Measurements from ENCODE around the gene GIT2. TPM values are rescaled to one million over a fixed set of nuclear protein-coding genes. Genes with fewer than 3 reads are reported as not detected.

Gene GIT2
- total RNA-seq, 1 donor from 2014 or later = 38.4 TPM

GRCh38 chr12:110035534-110036104 is 39.5 kb upstream of the GIT2 start:
- Mint-ChIP-seq H3K27me3 (no peaks in the 10 kb centered on the region), H3K4me3 (no peak overlapping the region), H3K4me1 (ENCODE audit: unreplicated experiment) (peaks cover 12% of the 10 kb centered on the region), H3K9me3 (no peaks in the 10 kb centered on the region), H3K27ac (no peak overlapping the region), H3K36me3 (peaks cover 33% of the 10 kb centered on the region)
- DNase-seq (ENCODE audit: extremely low spot score, unreplicated experiment) = no peak
- no peak for TF ChIP-seq CTCF (conservative IDR thresholded peaks at IDR 0.05)

GRCh38 chr12:110033888-110034287 is 37.7 kb upstream of the GIT2 start:
- H3K27ac Mint-ChIP-seq = no peak overlapping the region
- peaks cover 4% of the 10 kb centered on the region for H3K4me1 Mint-ChIP-seq (ENCODE audit: unreplicated experiment)
- peaks cover 39% of the 10 kb centered on the region for H3K36me3 Mint-ChIP-seq
- DNase-seq (ENCODE audit: extremely low spot score, unreplicated experiment) = no peak
- no peaks in the 10 kb centered on the region for H3K27me3 Mint-ChIP-seq
- no peaks in the 10 kb centered on the region for H3K9me3 Mint-ChIP-seq
- H3K4me3 Mint-ChIP-seq = no peak overlapping the region
- no peak for TF ChIP-seq CTCF (conservative IDR thresholded peaks at IDR 0.05)

GRCh38 chr12:110029290-110029815 is 33.2 kb upstream of the GIT2 start:
- no peak overlapping the region for H3K27ac Mint-ChIP-seq
- peaks cover 39% of the 10 kb centered on the region for H3K36me3 Mint-ChIP-seq
- DNase-seq (ENCODE audit: extremely low spot score, unreplicated experiment) = no peak
- no peaks in the 10 kb centered on the region for H3K27me3 Mint-ChIP-seq
- peaks cover 5% of the 10 kb centered on the region for H3K4me1 Mint-ChIP-seq (ENCODE audit: unreplicated experiment)
- TF ChIP-seq CTCF (conservative IDR thresholded peaks at IDR 0.05) = no peak
- no peak overlapping the region for H3K4me3 Mint-ChIP-seq
- no peaks in the 10 kb centered on the region for H3K9me3 Mint-ChIP-seq

GRCh38 chr12:110028323-110028722 is 32.2 kb upstream of the GIT2 start:
- no peak overlapping the region for H3K4me3 Mint-ChIP-seq
- no peak overlapping the region for H3K27ac Mint-ChIP-seq
- H3K9me3 Mint-ChIP-seq = no peaks in the 10 kb centered on the region
- no peaks in the 10 kb centered on the region for H3K27me3 Mint-ChIP-seq
- no peak for TF ChIP-seq CTCF (conservative IDR thresholded peaks at IDR 0.05)
- H3K36me3 Mint-ChIP-seq = peaks cover 32% of the 10 kb centered on the region
- H3K4me1 Mint-ChIP-seq (ENCODE audit: unreplicated experiment) = peaks cover 8% of the 10 kb centered on the region
- DNase-seq (ENCODE audit: extremely low spot score, unreplicated experiment) = no peak

GRCh38 chr12:110024051-110024450 is 27.9 kb upstream of the GIT2 start:
- no peak overlapping the region for H3K4me3 Mint-ChIP-seq
- TF ChIP-seq CTCF (conservative IDR thresholded peaks at IDR 0.05) = no peak
- no peak for DNase-seq (ENCODE audit: extremely low spot score, unreplicated experiment)
- no peak overlapping the region for H3K27ac Mint-ChIP-seq
- H3K27me3 Mint-ChIP-seq = no peaks in the 10 kb centered on the region
- H3K4me1 Mint-ChIP-seq (ENCODE audit: unreplicated experiment) = peaks cover 8% of the 10 kb centered on the region
- peaks cover 35% of the 10 kb centered on the region for H3K36me3 Mint-ChIP-seq
- no peaks in the 10 kb centered on the region for H3K9me3 Mint-ChIP-seq

Data from type B pancreatic cell (in vitro differentiated cells).